ENCODE measurements around the gene VPS13D. TPM values are rescaled to one million over a fixed set of nuclear protein-coding genes. Genes with fewer than 3 reads are reported as not detected.

The VPS13D gene
- total and polyA plus RNA-seq, 2 experiments from 2014 or later, result 10.7 to 34.9 TPM

GRCh38 chr1:12309783-12310742 is 80.2 kb downstream of the VPS13D start:
- H3K4me1 ChIP-seq (ENCODE audit: insufficient read depth), result no peaks in the 10 kb centered on the region; the same call in 1 of the 2 replicates

More at GRCh38 chr1:12309783-12310742, 80.2 kb downstream of the VPS13D start:
- DNase-seq (ENCODE audit: low spot score) (no peak), ATAC-seq (no peak)
- H3K27me3 Mint-ChIP-seq (ENCODE audit: insufficient read depth, low read depth, poor library complexity), result peaks cover 4% of the 10 kb centered on the region
- TF ChIP-seq, protein P1, sequence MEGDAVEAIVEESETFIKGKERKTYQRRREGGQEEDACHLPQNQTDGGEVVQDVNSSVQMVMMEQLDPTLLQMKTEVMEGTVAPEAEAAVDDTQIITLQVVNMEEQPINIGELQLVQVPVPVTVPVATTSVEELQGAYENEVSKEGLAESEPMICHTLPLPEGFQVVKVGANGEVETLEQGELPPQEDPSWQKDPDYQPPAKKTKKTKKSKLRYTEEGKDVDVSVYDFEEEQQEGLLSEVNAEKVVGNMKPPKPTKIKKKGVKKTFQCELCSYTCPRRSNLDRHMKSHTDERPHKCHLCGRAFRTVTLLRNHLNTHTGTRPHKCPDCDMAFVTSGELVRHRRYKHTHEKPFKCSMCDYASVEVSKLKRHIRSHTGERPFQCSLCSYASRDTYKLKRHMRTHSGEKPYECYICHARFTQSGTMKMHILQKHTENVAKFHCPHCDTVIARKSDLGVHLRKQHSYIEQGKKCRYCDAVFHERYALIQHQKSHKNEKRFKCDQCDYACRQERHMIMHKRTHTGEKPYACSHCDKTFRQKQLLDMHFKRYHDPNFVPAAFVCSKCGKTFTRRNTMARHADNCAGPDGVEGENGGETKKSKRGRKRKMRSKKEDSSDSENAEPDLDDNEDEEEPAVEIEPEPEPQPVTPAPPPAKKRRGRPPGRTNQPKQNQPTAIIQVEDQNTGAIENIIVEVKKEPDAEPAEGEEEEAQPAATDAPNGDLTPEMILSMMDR (conservative IDR thresholded peaks at IDR 0.05; ENCODE audit: low read depth in 2 of 2), result no peak
- TF ChIP-seq EZH2 (IDR thresholded peaks at IDR 0.05; ENCODE audit: low read depth, unreplicated experiment) (no peak), POLR2AphosphoS5 (IDR thresholded peaks at IDR 0.05; ENCODE audit: low read depth) (no peak), ZNF331 (CRISPR knock-in tag; IDR thresholded peaks at IDR 0.05; ENCODE audit: low read depth) (no peak), ZNF462 (CRISPR knock-in tag; IDR thresholded peaks at IDR 0.05) (no peak), NANOG (IDR thresholded peaks at IDR 0.05; ENCODE audit: borderline replicate concordance) (no peak), JUNB (IDR thresholded peaks at IDR 0.05; ENCODE audit: unreplicated experiment) (no peak), ETS1 (IDR thresholded peaks at IDR 0.05) (no peak), ZNF114 (CRISPR knock-in tag; IDR thresholded peaks at IDR 0.05) (no peak), EZH2phosphoT487 (IDR thresholded peaks at IDR 0.05; ENCODE audit: unreplicated experiment) (no peak), STAT1 (IDR thresholded peaks at IDR 0.05; ENCODE audit: unreplicated experiment) (no peak), CREB1 (CRISPR knock-in tag; IDR thresholded peaks at IDR 0.05; ENCODE audit: low read depth) (no peak)
- TF ChIP-seq, protein P2, sequence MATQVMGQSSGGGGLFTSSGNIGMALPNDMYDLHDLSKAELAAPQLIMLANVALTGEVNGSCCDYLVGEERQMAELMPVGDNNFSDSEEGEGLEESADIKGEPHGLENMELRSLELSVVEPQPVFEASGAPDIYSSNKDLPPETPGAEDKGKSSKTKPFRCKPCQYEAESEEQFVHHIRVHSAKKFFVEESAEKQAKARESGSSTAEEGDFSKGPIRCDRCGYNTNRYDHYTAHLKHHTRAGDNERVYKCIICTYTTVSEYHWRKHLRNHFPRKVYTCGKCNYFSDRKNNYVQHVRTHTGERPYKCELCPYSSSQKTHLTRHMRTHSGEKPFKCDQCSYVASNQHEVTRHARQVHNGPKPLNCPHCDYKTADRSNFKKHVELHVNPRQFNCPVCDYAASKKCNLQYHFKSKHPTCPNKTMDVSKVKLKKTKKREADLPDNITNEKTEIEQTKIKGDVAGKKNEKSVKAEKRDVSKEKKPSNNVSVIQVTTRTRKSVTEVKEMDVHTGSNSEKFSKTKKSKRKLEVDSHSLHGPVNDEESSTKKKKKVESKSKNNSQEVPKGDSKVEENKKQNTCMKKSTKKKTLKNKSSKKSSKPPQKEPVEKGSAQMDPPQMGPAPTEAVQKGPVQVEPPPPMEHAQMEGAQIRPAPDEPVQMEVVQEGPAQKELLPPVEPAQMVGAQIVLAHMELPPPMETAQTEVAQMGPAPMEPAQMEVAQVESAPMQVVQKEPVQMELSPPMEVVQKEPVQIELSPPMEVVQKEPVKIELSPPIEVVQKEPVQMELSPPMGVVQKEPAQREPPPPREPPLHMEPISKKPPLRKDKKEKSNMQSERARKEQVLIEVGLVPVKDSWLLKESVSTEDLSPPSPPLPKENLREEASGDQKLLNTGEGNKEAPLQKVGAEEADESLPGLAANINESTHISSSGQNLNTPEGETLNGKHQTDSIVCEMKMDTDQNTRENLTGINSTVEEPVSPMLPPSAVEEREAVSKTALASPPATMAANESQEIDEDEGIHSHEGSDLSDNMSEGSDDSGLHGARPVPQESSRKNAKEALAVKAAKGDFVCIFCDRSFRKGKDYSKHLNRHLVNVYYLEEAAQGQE (IDR thresholded peaks at IDR 0.05; ENCODE audit: unreplicated experiment), result no peak
- peaks cover 6% of the 10 kb centered on the region; the same call in 2 of the 3 replicates for H3K4me1 Mint-ChIP-seq
- Histone ChIP-seq H3K27ac (ENCODE audit: low read depth) (peak overlapping the region; percentile 74; the same call in 1 of the 2 replicates), H3K27me3 (ENCODE audit: insufficient read depth) (no peaks in the 10 kb centered on the region), H3K4me3 (no peak overlapping the region), H3K9me2 (ENCODE audit: insufficient read depth) (no peaks in the 10 kb centered on the region), H4K20me1 (replicated peaks; ENCODE audit: insufficient read depth) (no peaks in the 10 kb centered on the region), H3K79me2 (replicated peaks; ENCODE audit: insufficient read depth) (no peaks in the 10 kb centered on the region), H3K4me2 (no peak overlapping the region), H3F3A (replicated peaks; ENCODE audit: low read depth) (no peaks in the 10 kb centered on the region), H3K36me3 (ENCODE audit: insufficient read depth) (peaks cover 27% of the 10 kb centered on the region), H2AFZ (no peak overlapping the region)
- peak overlapping the region; percentile 35 for H3K27ac Mint-ChIP-seq
- peaks cover 56% of the 10 kb centered on the region for H3K36me3 Mint-ChIP-seq (ENCODE audit: low read depth)
- H3K9me3 Mint-ChIP-seq, result peaks cover 15% of the 10 kb centered on the region
- no peak overlapping the region for H3K4me3 Mint-ChIP-seq

All from GM23338 (cell line).